Smooth muscle cell (in vitro differentiated cells): Measurements from ENCODE around the gene TBC1D14. TPM values are rescaled to one million over a fixed set of nuclear protein-coding genes. Genes with fewer than 3 reads are reported as not detected.

ENCODE experiments used
- DNase-seq: peaks from one replicate; lab custom pipeline; 2025; ENCODE audit not compliant: unreplicated experiment; lab: John Stamatoyannopoulos, UW
- H2AFZ ChIP-seq: fragments of 200-600 bp; sonication (generic); 2 replicates; pipeline ENCODE4 v1.6.0; 2016; ENCODE audit warnings: antibody characterized with exemption, low read depth, mild to moderate bottlenecking
- H3F3A ChIP-seq: fragments of 200-600 bp; sonication (generic); 2 replicates; pipeline ENCODE4 v1.6.0; 2017; ENCODE audit warnings: antibody characterized with exemption, low read depth
- H3K27ac ChIP-seq: fragments of 200-600 bp; sonication (generic); 2 replicates; pipeline ENCODE4 v1.5.1; 2016; ENCODE audit warnings: low read depth, mild to moderate bottlenecking
- H3K27me3 ChIP-seq: fragments of 200-600 bp; sonication (generic); 2 replicates; pipeline ENCODE4 v1.6.1; 2016; ENCODE audit warnings: low read depth, mild to moderate bottlenecking
- H3K36me3 ChIP-seq: fragments of 200-600 bp; sonication (generic); 2 replicates; pipeline ENCODE4 v1.5.1; 2016; ENCODE audit warnings: low read depth
- H3K4me1 ChIP-seq: fragments of 200-600 bp; sonication (generic); 2 replicates; pipeline ENCODE4 v1.5.1; 2016; ENCODE audit warnings: low read depth
- H3K4me2 ChIP-seq: fragments of 200-600 bp; sonication (generic); 2 replicates; pipeline ENCODE4 v1.6.0; 2016; ENCODE audit warnings: mild to moderate bottlenecking
- H3K4me3 ChIP-seq: fragments of 200-600 bp; sonication (generic); 2 replicates; pipeline ENCODE4 v1.5.1; 2016; ENCODE audit warnings: mild to moderate bottlenecking
- H3K79me2 ChIP-seq: fragments of 200-600 bp; sonication (generic); 2 replicates; pipeline ENCODE4 v1.6.0; 2016; ENCODE audit warnings: low read depth, mild to moderate bottlenecking
- H3K9ac ChIP-seq: fragments of 200-600 bp; sonication (generic); 2 replicates; pipeline ENCODE4 v1.6.0; 2016; ENCODE audit warnings: low read depth
- H3K9me3 ChIP-seq: fragments of 200-600 bp; sonication (generic); replicated peaks from 2 replicates; pipeline ENCODE4 v1.5.1; 2016; ENCODE audit warnings: low read depth
- H4K20me1 ChIP-seq: fragments of 200-600 bp; sonication (generic); 2 replicates; pipeline ENCODE4 v1.6.0; 2016; ENCODE audit warnings: low read depth
- WGBS: methylation state at CpG from one replicate; pipeline ENCODE4 v1.1.7; 2016; ENCODE audit warnings: low lambda C conversion rate; 5-methylcytosine and 5-hydroxymethylcytosine counted together
- polyA plus RNA-seq: library from polyadenylated mRNA; unstranded; fragments of >200 nt; fragmentation: Nextera tagmentation; extraction: Ambion mirVana; gene quantifications from 2 replicates; pipeline ENCODE4 v1.2.1, GENCODE V29; 2016
- total RNA-seq: library from RNA; depleted of rRNA; stranded (reverse); fragments of >200 nt; gene quantifications from 2 replicates; pipeline ENCODE4 v1.2.3, GENCODE V29; 2014
- TF ChIP-seq, protein P1 (sequence below): fragments of 200-600 bp; sonication (generic); IDR thresholded peaks from 2 replicates; pipeline ENCODE4 v1.5.1; 2017; ENCODE audit warnings: borderline replicate concordance, mild to moderate bottlenecking, antibody characterized with exemption; ENCODE audit not compliant: insufficient read depth, poor library complexity, severe bottlenecking

Gene TBC1D14
- total and polyA plus RNA-seq, 2 experiments from 2014 or later = 13.0 to 24.4 TPM

DNA sequence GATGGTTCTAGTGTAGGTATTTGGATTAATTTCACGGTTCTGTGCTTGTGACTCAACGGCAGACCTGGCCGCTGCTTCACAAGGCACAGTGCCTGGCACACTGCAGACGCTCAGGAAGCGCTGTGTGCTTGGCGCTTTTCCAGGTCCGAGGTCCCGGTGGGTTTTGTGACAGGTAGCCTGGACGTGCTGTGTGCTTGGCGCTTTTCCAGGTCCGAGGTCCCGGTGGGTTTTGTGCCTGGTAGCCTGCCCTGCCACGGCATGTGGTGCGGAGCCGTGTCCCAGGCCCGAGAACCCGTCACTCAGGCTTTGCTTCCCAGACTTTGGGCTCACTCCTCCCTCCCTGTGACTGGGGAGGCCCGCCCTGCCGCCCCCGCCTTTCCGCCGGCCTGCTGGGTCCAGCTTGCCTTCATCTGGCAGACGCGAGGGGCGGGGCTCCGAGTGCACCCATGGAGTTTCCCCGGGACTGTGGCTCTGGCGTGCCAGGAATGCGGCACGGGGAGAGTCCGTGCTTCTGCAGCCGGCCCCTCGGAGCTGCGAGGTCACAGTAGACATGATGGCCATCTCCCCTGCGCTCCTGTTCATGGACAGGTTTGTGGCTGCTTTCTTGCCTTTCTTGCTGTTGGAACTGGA is 44.2 kb downstream of the TBC1D14 start:
- Histone ChIP-seq H3K9ac (no peak overlapping the region), H3K4me3 (no peak overlapping the region), H3K27ac (peak overlapping the region; percentile 73), H3K27me3 (no peaks in the 10 kb centered on the region), H3K79me2 (peaks cover 4% of the 10 kb centered on the region), H2AFZ (no peak overlapping the region), H3F3A (no peaks in the 10 kb centered on the region), H3K9me3 (no peaks in the 10 kb centered on the region), H3K36me3 (no peaks in the 10 kb centered on the region), H3K4me2 (peak overlapping the region; percentile 67), H3K4me1 (peaks cover 18% of the 10 kb centered on the region), H4K20me1 (no peaks in the 10 kb centered on the region)
- TF ChIP-seq, protein P1, sequence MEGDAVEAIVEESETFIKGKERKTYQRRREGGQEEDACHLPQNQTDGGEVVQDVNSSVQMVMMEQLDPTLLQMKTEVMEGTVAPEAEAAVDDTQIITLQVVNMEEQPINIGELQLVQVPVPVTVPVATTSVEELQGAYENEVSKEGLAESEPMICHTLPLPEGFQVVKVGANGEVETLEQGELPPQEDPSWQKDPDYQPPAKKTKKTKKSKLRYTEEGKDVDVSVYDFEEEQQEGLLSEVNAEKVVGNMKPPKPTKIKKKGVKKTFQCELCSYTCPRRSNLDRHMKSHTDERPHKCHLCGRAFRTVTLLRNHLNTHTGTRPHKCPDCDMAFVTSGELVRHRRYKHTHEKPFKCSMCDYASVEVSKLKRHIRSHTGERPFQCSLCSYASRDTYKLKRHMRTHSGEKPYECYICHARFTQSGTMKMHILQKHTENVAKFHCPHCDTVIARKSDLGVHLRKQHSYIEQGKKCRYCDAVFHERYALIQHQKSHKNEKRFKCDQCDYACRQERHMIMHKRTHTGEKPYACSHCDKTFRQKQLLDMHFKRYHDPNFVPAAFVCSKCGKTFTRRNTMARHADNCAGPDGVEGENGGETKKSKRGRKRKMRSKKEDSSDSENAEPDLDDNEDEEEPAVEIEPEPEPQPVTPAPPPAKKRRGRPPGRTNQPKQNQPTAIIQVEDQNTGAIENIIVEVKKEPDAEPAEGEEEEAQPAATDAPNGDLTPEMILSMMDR = no peak
- DNase-seq = peak; percentile 34
- 49% methylated on average over 28 of the region's 35 CpGs for WGBS

DNA sequence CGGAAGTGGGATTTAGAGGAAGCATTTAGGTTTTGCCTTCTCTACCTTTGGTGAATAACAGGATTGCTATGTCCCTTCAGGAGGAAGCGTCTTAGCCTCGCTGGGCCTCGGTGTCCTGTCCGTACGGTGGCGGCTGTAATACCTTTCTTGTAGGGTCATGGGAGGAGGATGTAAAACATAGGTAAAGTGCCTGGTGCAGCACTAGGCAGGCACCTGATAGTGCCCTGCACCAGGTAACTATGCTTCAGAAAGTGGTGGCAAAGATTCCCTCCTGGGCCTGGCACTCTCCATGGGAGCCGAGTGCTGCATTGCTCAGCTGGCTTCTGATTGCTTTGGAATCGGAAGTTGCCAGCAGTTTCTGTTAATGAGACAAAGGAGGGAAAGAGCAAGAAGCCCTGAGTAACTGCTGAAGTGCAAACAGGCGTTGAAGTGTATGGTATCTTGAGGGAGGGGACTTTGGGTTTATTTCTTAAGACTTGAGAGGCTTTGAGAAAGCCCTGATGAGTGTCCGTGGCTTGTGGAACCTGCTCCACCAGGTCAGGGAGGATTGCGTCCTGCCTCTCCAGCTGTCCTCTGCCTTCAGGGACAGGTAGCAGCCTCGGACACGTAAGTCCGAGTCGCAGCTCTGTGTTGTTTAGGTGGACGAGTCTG is 45.8 kb downstream of the TBC1D14 start:
- Histone ChIP-seq H3K9ac (no peak overlapping the region), H3K4me2 (peak overlapping the region; percentile 63), H3K4me1 (peaks cover 18% of the 10 kb centered on the region), H3K79me2 (peaks cover 4% of the 10 kb centered on the region), H3K27ac (peak overlapping the region; percentile 73), H3F3A (no peaks in the 10 kb centered on the region), H3K36me3 (no peaks in the 10 kb centered on the region), H3K4me3 (peak overlapping the region; percentile 10), H4K20me1 (peaks cover 10% of the 10 kb centered on the region), H3K27me3 (no peaks in the 10 kb centered on the region), H2AFZ (no peak overlapping the region), H3K9me3 (no peaks in the 10 kb centered on the region)
- 77% methylated on average over 17 of the region's 17 CpGs for WGBS
- no peak for DNase-seq
- TF ChIP-seq, protein P1 = no peak

DNA sequence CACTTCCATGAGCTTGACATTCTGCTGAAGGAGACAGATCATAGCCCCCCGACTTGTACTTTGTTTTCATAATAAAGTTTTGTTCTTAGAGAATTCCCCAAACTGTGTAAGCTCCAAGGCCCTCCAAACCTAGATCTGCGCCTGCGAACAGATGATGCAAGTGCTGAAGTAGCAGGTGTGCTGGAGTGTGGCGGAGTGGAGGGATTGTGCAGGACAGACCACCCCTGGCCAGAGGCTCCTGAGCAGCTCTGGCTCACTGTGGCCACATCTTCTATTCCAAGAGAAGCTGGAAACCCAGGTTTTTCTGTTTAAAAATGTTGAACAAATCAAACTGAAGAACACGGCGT is 46.4 kb downstream of the TBC1D14 start:
- no peak overlapping the region for H3K4me3 ChIP-seq
- H3K9me3 ChIP-seq = no peaks in the 10 kb centered on the region
- no peak for DNase-seq
- no peak overlapping the region for H3K27ac ChIP-seq
- peaks cover 4% of the 10 kb centered on the region for H3K79me2 ChIP-seq
- no peaks in the 10 kb centered on the region for H3F3A ChIP-seq
- H3K9ac ChIP-seq = no peak overlapping the region
- H4K20me1 ChIP-seq = peaks cover 10% of the 10 kb centered on the region
- no peaks in the 10 kb centered on the region for H3K36me3 ChIP-seq
- peak overlapping the region; percentile 63 for H3K4me2 ChIP-seq
- no peak overlapping the region for H2AFZ ChIP-seq
- TF ChIP-seq, protein P1 = no peak
- H3K27me3 ChIP-seq = no peaks in the 10 kb centered on the region
- H3K4me1 ChIP-seq = peaks cover 18% of the 10 kb centered on the region
- 96% methylated on average over 6 of the region's 6 CpGs for WGBS
